ENCODE results near the gene DNAI2.

DNAI2 gene

GRCh38 chr17:74283371-74283673 is 9.3 kb downstream of the DNAI2 start:
- Histone ChIP-seq H2AFZ (ENCODE audit: low read length) (no peak overlapping the region), H3K9me2 (replicated peaks; ENCODE audit: low read depth, low read length) (no peaks in the 10 kb centered on the region), H3K36me3 (ENCODE audit: insufficient read depth, low read length) (no peaks in the 10 kb centered on the region), H3K9me3 (ENCODE audit: insufficient read depth, low read depth, low read length) (no peaks in the 10 kb centered on the region), H3K4me3 (ENCODE audit: low read length, poor library complexity, severe bottlenecking) (no peak overlapping the region), H3K4me1 (ENCODE audit: insufficient read depth, low read length, poor library complexity, severe bottlenecking) (peaks cover 5% of the 10 kb centered on the region), H3K9ac (ENCODE audit: low read depth, low read length, poor library complexity, severe bottlenecking) (no peak overlapping the region), H4K20me1 (ENCODE audit: insufficient read depth, low read length, poor library complexity, severe bottlenecking) (no peaks in the 10 kb centered on the region), H3F3A (ENCODE audit: low read depth) (no peaks in the 10 kb centered on the region), H3K79me2 (ENCODE audit: insufficient read depth, low read length) (no peaks in the 10 kb centered on the region), H3K4me2 (ENCODE audit: low read depth, low read length, poor library complexity, severe bottlenecking) (no peak overlapping the region), H3K27me3 (ENCODE audit: insufficient read depth, low read length, poor library complexity, severe bottlenecking) (peaks cover 25% of the 10 kb centered on the region)
- TF ChIP-seq CTCF (conservative IDR thresholded peaks at IDR 0.05; ENCODE audit: low read length) (no peak), EZH2phosphoT487 (IDR thresholded peaks at IDR 0.05; ENCODE audit: borderline replicate concordance) (no peak)

GRCh38 chr17:74287031-74287602 is 13.1 kb downstream of the DNAI2 start:
- Histone ChIP-seq H3K4me3 (ENCODE audit: low read length, poor library complexity, severe bottlenecking) (no peak overlapping the region), H3K79me2 (ENCODE audit: insufficient read depth, low read length) (no peaks in the 10 kb centered on the region), H4K20me1 (ENCODE audit: insufficient read depth, low read length, poor library complexity, severe bottlenecking) (no peaks in the 10 kb centered on the region), H2AFZ (ENCODE audit: low read length) (no peak overlapping the region), H3K9me3 (ENCODE audit: insufficient read depth, low read depth, low read length) (no peaks in the 10 kb centered on the region), H3K4me1 (ENCODE audit: insufficient read depth, low read length, poor library complexity, severe bottlenecking) (peaks cover 5% of the 10 kb centered on the region), H3K9me2 (replicated peaks; ENCODE audit: low read depth, low read length) (no peaks in the 10 kb centered on the region), H3K9ac (ENCODE audit: low read depth, low read length, poor library complexity, severe bottlenecking) (no peak overlapping the region), H3K36me3 (ENCODE audit: insufficient read depth, low read length) (no peaks in the 10 kb centered on the region), H3K4me2 (ENCODE audit: low read depth, low read length, poor library complexity, severe bottlenecking) (no peak overlapping the region), H3K27me3 (ENCODE audit: insufficient read depth, low read length, poor library complexity, severe bottlenecking) (peaks cover 26% of the 10 kb centered on the region), H3F3A (ENCODE audit: low read depth) (no peaks in the 10 kb centered on the region)
- TF ChIP-seq EZH2phosphoT487 (IDR thresholded peaks at IDR 0.05; ENCODE audit: borderline replicate concordance), result no peak
- TF ChIP-seq CTCF (conservative IDR thresholded peaks at IDR 0.05; ENCODE audit: low read length), result no peak

- TF ChIP-seq CTCF (conservative IDR thresholded peaks at IDR 0.05; ENCODE audit: low read length), result no peak
- TF ChIP-seq EZH2phosphoT487 (IDR thresholded peaks at IDR 0.05; ENCODE audit: borderline replicate concordance), result no peak
- Histone ChIP-seq H3F3A (ENCODE audit: low read depth) (no peaks in the 10 kb centered on the region), H3K27me3 (ENCODE audit: insufficient read depth, low read length, poor library complexity, severe bottlenecking) (peaks cover 20% of the 10 kb centered on the region), H3K4me3 (ENCODE audit: low read length, poor library complexity, severe bottlenecking) (no peak overlapping the region), H3K4me1 (ENCODE audit: insufficient read depth, low read length, poor library complexity, severe bottlenecking) (no peaks in the 10 kb centered on the region), H3K4me2 (ENCODE audit: low read depth, low read length, poor library complexity, severe bottlenecking) (no peak overlapping the region), H3K36me3 (ENCODE audit: insufficient read depth, low read length) (no peaks in the 10 kb centered on the region), H3K9me2 (replicated peaks; ENCODE audit: low read depth, low read length) (no peaks in the 10 kb centered on the region), H4K20me1 (ENCODE audit: insufficient read depth, low read length, poor library complexity, severe bottlenecking) (no peaks in the 10 kb centered on the region), H2AFZ (ENCODE audit: low read length) (no peak overlapping the region), H3K9ac (ENCODE audit: low read depth, low read length, poor library complexity, severe bottlenecking) (no peak overlapping the region), H3K9me3 (ENCODE audit: insufficient read depth, low read depth, low read length) (no peaks in the 10 kb centered on the region), H3K79me2 (ENCODE audit: insufficient read depth, low read length) (no peaks in the 10 kb centered on the region)
Measured at GRCh38 chr17:74288785-74289184, 14.8 kb downstream of the DNAI2 start.

All from Loucy (cell line).